DND-41 (cell line): ENCODE measurements around the gene IL1RAP.
"Not testable (repeated sequence)": the region's sequence is repeated elsewhere in the genome, so short reads cannot be mapped to it uniquely, and the experiment has no call there.

ENCODE experiments used
- ATAC-seq: fragments of 200-7000 bp; cut with Tn5 transposase; 3 replicates; pipeline ENCODE4 v1.9.1; 2021; ENCODE audit warnings: low read depth; ENCODE audit not compliant: insufficient read depth
- DNase-seq: peaks from one replicate; pipeline ENCODE4 v3.0.0-alpha.2; 2020
- H2AFZ ChIP-seq: 2 replicates; pipeline ENCODE4 v1.6.0; 2012; ENCODE audit warnings: low read depth, low read length
- H3K27ac ChIP-seq: 2 replicates; pipeline ENCODE4 v1.5.1; 2012; ENCODE audit warnings: low read length, inconsistent platforms
- H3K27me3 ChIP-seq: fragments of 200-600 bp; sonication (generic); 2 replicates; pipeline ENCODE4 v1.6.0; 2012; ENCODE audit warnings: low read length, mild to moderate bottlenecking, inconsistent platforms; ENCODE audit not compliant: insufficient read depth, poor library complexity
- H3K36me3 ChIP-seq: 2 replicates; pipeline ENCODE4 v1.5.1; 2012; ENCODE audit warnings: low read length, inconsistent platforms; ENCODE audit not compliant: insufficient read depth
- H3K4me1 ChIP-seq: 2 replicates; pipeline ENCODE4 v1.5.1; 2012; ENCODE audit warnings: mild to moderate bottlenecking, low read length; ENCODE audit not compliant: insufficient read depth
- H3K4me2 ChIP-seq: 2 replicates; pipeline ENCODE4 v1.6.0; 2012; ENCODE audit warnings: mild to moderate bottlenecking, moderate library complexity, low read length, inconsistent platforms; ENCODE audit not compliant: insufficient read depth
- H3K4me3 ChIP-seq, 2 experiments: fragments of 200-600 bp in 1 of 2; shearing (Covaris generic) in 1 of 2; 2 replicates each; pipeline ENCODE4 v1.5.1; 2012 to 2016; ENCODE audit warnings: inconsistent platforms in 2 of 2, low read length in 2 of 2, mild to moderate bottlenecking in 2 of 2, low read depth in 1 of 2, moderate library complexity in 1 of 2
- H3K79me2 ChIP-seq: 2 replicates; pipeline ENCODE4 v1.6.0; 2012; ENCODE audit warnings: low read length, inconsistent platforms; ENCODE audit not compliant: insufficient read depth
- H3K9ac ChIP-seq: 2 replicates; pipeline ENCODE4 v1.6.0; 2012; ENCODE audit warnings: low read depth, mild to moderate bottlenecking, inconsistent platforms, low read length, moderate library complexity
- H3K9me3 ChIP-seq: 2 replicates; pipeline ENCODE4 v1.5.1; 2012; ENCODE audit warnings: low read length, moderate library complexity, mild to moderate bottlenecking, inconsistent platforms; ENCODE audit not compliant: insufficient read depth, severe bottlenecking
- H4K20me1 ChIP-seq: 2 replicates; pipeline ENCODE4 v1.6.0; 2012; ENCODE audit warnings: low read length; ENCODE audit not compliant: insufficient read depth
- CTCF ChIP-seq: IDR thresholded peaks from 2 replicates; pipeline ENCODE4 v1.5.1; 2012; ENCODE audit warnings: borderline replicate concordance, low read length, moderate library complexity, mild to moderate bottlenecking; ENCODE audit not compliant: poor library complexity, severe bottlenecking; ENCODE audit errors: extremely low read depth
- EZH2 ChIP-seq: IDR thresholded peaks from 3 replicates; pipeline ENCODE4 v1.6.1; 2012; ENCODE audit warnings: borderline replicate concordance, low read depth, mild to moderate bottlenecking, moderate library complexity, low read length, inconsistent platforms; ENCODE audit not compliant: severe bottlenecking

Gene IL1RAP

GRCh38 chr3:190513409-190514370 lies at the start of gene IL1RAP:
Gene IL1RAP, plus strand, starts transcription at chr3:190514085. Its CDS starts 50,205 bp downstream, at chr3:190564290.
- H3K9ac ChIP-seq: peak within 1 kb of the TSS; percentile 68
- peak within 1 kb of the TSS; percentile 91 for H3K27ac ChIP-seq
- peak; percentile 88 for ATAC-seq
- H2AFZ ChIP-seq: peak within 1 kb of the TSS; percentile 84
- DNase-seq: peak; percentile 91
- peak within 1 kb of the TSS; percentile 37 to 81 for H3K4me3 ChIP-seq
- H4K20me1 ChIP-seq: peaks cover 4% of the 10 kb centered on the region; the same call in 1 of the 2 replicates
- no peaks in the 10 kb centered on the region for H3K27me3 ChIP-seq
- H3K79me2 ChIP-seq: peaks cover 47% of the 10 kb centered on the region
- H3K9me3 ChIP-seq: no peaks in the 10 kb centered on the region
- H3K4me1 ChIP-seq: peaks cover 48% of the 10 kb centered on the region
- H3K4me2 ChIP-seq: peak within 1 kb of the TSS; percentile 86
- no peak for TF ChIP-seq EZH2
- peak; percentile 60 for TF ChIP-seq CTCF
- H3K36me3 ChIP-seq: peaks cover 6% of the 10 kb centered on the region; the same call in 1 of the 2 replicates

GRCh38 chr3:190467922-190468321 lies 46.0 kb upstream of the IL1RAP start:
- no peak for ATAC-seq
- no peak overlapping the region for H3K4me3 ChIP-seq
- H3K4me1 ChIP-seq: no peaks in the 10 kb centered on the region
- no peaks in the 10 kb centered on the region for H3K36me3 ChIP-seq
- H2AFZ ChIP-seq: no peak overlapping the region
- DNase-seq: no peak
- H3K9ac ChIP-seq: no peak overlapping the region
- no peaks in the 10 kb centered on the region for H3K27me3 ChIP-seq
- TF ChIP-seq EZH2: no peak
- H3K9me3 ChIP-seq: no peaks in the 10 kb centered on the region
- no peak overlapping the region for H3K27ac ChIP-seq
- no peak overlapping the region for H3K4me2 ChIP-seq
- H3K79me2 ChIP-seq: no peaks in the 10 kb centered on the region
- H4K20me1 ChIP-seq: no peaks in the 10 kb centered on the region

- not testable (repeated sequence) for H3K4me3 ChIP-seq, H3K36me3 ChIP-seq, H3K79me2 ChIP-seq, DNase-seq, H2AFZ ChIP-seq, H4K20me1 ChIP-seq, ATAC-seq, H3K4me2 ChIP-seq, H3K27ac ChIP-seq, H3K27me3 ChIP-seq, H3K4me1 ChIP-seq, H3K9me3 ChIP-seq, H3K9ac ChIP-seq
Measured at GRCh38 chr3:190473261-190473660, 40.6 kb upstream of the IL1RAP start.

GRCh38 chr3:190481779-190482178 lies 32.1 kb upstream of the IL1RAP start:
- Histone ChIP-seq H3K27me3 (no peaks in the 10 kb centered on the region), H3K27ac (no peak overlapping the region), H2AFZ (no peak overlapping the region), H3K9ac (no peak overlapping the region), H3K4me2 (no peak overlapping the region), H3K79me2 (no peaks in the 10 kb centered on the region), H3K4me1 (peaks cover 13% of the 10 kb centered on the region), H4K20me1 (no peaks in the 10 kb centered on the region), H3K36me3 (no peaks in the 10 kb centered on the region), H3K9me3 (no peaks in the 10 kb centered on the region), H3K4me3 (no peak overlapping the region)
- ATAC-seq: no peak
- DNase-seq: no peak
- TF ChIP-seq CTCF (no peak), EZH2 (no peak)
